Neural cell (in vitro differentiated cells): ENCODE measurements around the gene RAET1G. TPM values are rescaled to one million over a fixed set of nuclear protein-coding genes. Genes with fewer than 3 reads are reported as not detected.

ENCODE experiments used
- H2AFZ ChIP-seq: fragments of 200-600, 300-800 bp; sonication (generic), shearing (Covaris generic); 2 replicates; pipeline ENCODE4 v1.6.0; 2014; ENCODE audit warnings: low read depth, mild to moderate bottlenecking, antibody characterized with exemption, low read length, moderate library complexity
- H3F3A ChIP-seq: fragments of 200-600 bp; shearing (Covaris generic); 2 replicates; pipeline ENCODE4 v1.6.1; 2016; ENCODE audit warnings: mild to moderate bottlenecking, moderate library complexity, mixed read lengths, antibody characterized with exemption, low read length; ENCODE audit not compliant: insufficient read depth, poor library complexity, severe bottlenecking
- H3K27ac ChIP-seq: fragments of 200-600, 300-800 bp; sonication (generic), shearing (Covaris generic); 2 replicates; pipeline ENCODE4 v1.5.1; 2014; ENCODE audit warnings: mild to moderate bottlenecking, low read length, moderate library complexity
- H3K27me3 ChIP-seq: fragments of 300-800, 200-600 bp; sonication (generic), shearing (Covaris generic); 2 replicates; pipeline ENCODE4 v1.6.0; 2014; ENCODE audit warnings: mild to moderate bottlenecking, low read depth, low read length, moderate library complexity; ENCODE audit not compliant: insufficient read depth
- H3K36me3 ChIP-seq: fragments of 300-800, 200-600 bp; sonication (generic), shearing (Covaris generic); 2 replicates; pipeline ENCODE4 v1.5.1; 2014; ENCODE audit warnings: mild to moderate bottlenecking, antibody characterized with exemption, low read length, moderate library complexity; ENCODE audit not compliant: insufficient read depth
- H3K4me2 ChIP-seq: fragments of 300-800, 200-600 bp; sonication (generic), shearing (Covaris generic); 2 replicates; pipeline ENCODE4 v1.6.0; 2014; ENCODE audit warnings: mild to moderate bottlenecking, low read length
- H3K4me3 ChIP-seq: fragments of 300-800, 200-600 bp; sonication (generic), shearing (Covaris generic); 2 replicates; pipeline ENCODE4 v1.5.1; 2014; ENCODE audit warnings: mild to moderate bottlenecking, low read length, moderate library complexity
- H3K79me2 ChIP-seq: fragments of 200-600 bp; shearing (Covaris generic); replicated peaks from 2 replicates; pipeline ENCODE4 v1.6.0; 2014; ENCODE audit warnings: mild to moderate bottlenecking, low read length, moderate library complexity; ENCODE audit not compliant: insufficient read depth
- H3K9ac ChIP-seq: fragments of 300-800, 200-600 bp; sonication (generic), shearing (Covaris generic); 2 replicates; pipeline ENCODE4 v1.6.1; 2016; ENCODE audit warnings: mild to moderate bottlenecking, low read length, mixed read lengths
- H3K9me2 ChIP-seq: fragments of 200-600 bp; shearing (Covaris generic); 2 replicates; pipeline ENCODE4 v1.6.1; 2016; ENCODE audit warnings: mild to moderate bottlenecking, low read length, mixed read lengths; ENCODE audit not compliant: insufficient read depth
- H3K9me3 ChIP-seq: fragments of 200-600, 300-800 bp; sonication (generic), shearing (Covaris generic); 2 replicates; pipeline ENCODE4 v1.6.1; 2016; ENCODE audit warnings: mild to moderate bottlenecking, mixed run types, low read length, moderate library complexity, mixed read lengths
- H4K20me1 ChIP-seq: fragments of 200-600 bp; shearing (Covaris generic); 2 replicates; pipeline ENCODE4 v1.6.1; 2016; ENCODE audit warnings: mild to moderate bottlenecking, mixed run types; ENCODE audit not compliant: insufficient read depth
- EP300 ChIP-seq: fragments of 450-650 bp; conservative IDR thresholded peaks from 2 replicates; pipeline ENCODE4 v1.6.1; 2014; ENCODE audit warnings: antibody characterized with exemption, mild to moderate bottlenecking, moderate library complexity; ENCODE audit not compliant: poor library complexity, severe bottlenecking
- EZH2 ChIP-seq: fragments of 200-600, 300-800 bp; shearing (Covaris generic), sonication (generic); IDR thresholded peaks from 2 replicates; pipeline ENCODE4 v1.6.1; 2014; ENCODE audit warnings: antibody characterized with exemption, low read length, borderline replicate concordance, mild to moderate bottlenecking; ENCODE audit not compliant: insufficient read depth, poor library complexity, severe bottlenecking
- MXI1 ChIP-seq: fragments of 450-650 bp; conservative IDR thresholded peaks from 2 replicates; pipeline ENCODE4 v1.6.1; 2014; ENCODE audit warnings: antibody characterized with exemption, mild to moderate bottlenecking; ENCODE audit not compliant: poor library complexity, severe bottlenecking
- POLR2AphosphoS5 ChIP-seq: IDR thresholded peaks from 2 replicates; pipeline ENCODE4 v1.6.1; 2012
- RAD21 ChIP-seq: fragments of 450-650 bp; conservative IDR thresholded peaks from 2 replicates; pipeline ENCODE4 v1.6.1; 2014; ENCODE audit warnings: antibody characterized with exemption, mild to moderate bottlenecking, moderate library complexity
- SMC3 ChIP-seq: fragments of 450-650 bp; conservative IDR thresholded peaks from 2 replicates; pipeline ENCODE4 v1.6.1; 2014; ENCODE audit warnings: antibody characterized with exemption, mild to moderate bottlenecking, moderate library complexity; ENCODE audit not compliant: poor library complexity
- TAF1 ChIP-seq: IDR thresholded peaks from 2 replicates; pipeline ENCODE4 v1.6.1; 2012; ENCODE audit warnings: low read depth
- polyA plus RNA-seq: library from polyadenylated mRNA; depleted of rRNA; stranded (reverse); fragments of >200 nt; gene quantifications from 2 replicates; pipeline ENCODE4 v1.2.3, GENCODE V29; 2014
- TF ChIP-seq, protein P1 (sequence below): IDR thresholded peaks from 2 replicates; pipeline ENCODE4 v1.6.1; 2012; ENCODE audit warnings: borderline replicate concordance
- TF ChIP-seq, protein P2 (sequence below): fragments of 450-650 bp; IDR thresholded peaks from 2 replicates; pipeline ENCODE4 v1.5.1; 2014; ENCODE audit warnings: antibody characterized with exemption, mild to moderate bottlenecking, moderate library complexity; ENCODE audit not compliant: poor library complexity, severe bottlenecking

Gene RAET1G
- polyA plus RNA-seq, 1 donor from 2014 or later, result not detected

DNA sequence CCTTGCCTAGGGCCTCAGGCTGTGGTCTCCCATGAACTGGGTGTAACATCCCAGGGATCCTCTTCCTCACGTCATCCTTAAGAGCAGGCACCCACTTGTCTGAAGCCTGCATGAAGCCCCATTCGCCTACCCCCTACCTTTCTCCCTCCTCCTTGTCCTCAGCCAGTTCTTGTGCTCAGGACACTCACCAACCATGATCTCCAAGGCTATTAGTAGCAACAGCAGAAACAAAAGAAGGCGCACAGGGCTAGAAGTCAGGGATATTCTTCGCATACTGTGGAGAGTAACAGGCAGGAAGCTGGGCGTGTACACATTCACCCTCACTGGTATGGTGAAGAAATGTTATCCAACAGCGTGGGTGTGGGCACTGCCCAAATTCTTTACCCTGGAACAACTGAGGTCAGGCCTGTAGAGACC is 32.3 kb downstream of the RAET1G start:
- TF ChIP-seq, protein P1, sequence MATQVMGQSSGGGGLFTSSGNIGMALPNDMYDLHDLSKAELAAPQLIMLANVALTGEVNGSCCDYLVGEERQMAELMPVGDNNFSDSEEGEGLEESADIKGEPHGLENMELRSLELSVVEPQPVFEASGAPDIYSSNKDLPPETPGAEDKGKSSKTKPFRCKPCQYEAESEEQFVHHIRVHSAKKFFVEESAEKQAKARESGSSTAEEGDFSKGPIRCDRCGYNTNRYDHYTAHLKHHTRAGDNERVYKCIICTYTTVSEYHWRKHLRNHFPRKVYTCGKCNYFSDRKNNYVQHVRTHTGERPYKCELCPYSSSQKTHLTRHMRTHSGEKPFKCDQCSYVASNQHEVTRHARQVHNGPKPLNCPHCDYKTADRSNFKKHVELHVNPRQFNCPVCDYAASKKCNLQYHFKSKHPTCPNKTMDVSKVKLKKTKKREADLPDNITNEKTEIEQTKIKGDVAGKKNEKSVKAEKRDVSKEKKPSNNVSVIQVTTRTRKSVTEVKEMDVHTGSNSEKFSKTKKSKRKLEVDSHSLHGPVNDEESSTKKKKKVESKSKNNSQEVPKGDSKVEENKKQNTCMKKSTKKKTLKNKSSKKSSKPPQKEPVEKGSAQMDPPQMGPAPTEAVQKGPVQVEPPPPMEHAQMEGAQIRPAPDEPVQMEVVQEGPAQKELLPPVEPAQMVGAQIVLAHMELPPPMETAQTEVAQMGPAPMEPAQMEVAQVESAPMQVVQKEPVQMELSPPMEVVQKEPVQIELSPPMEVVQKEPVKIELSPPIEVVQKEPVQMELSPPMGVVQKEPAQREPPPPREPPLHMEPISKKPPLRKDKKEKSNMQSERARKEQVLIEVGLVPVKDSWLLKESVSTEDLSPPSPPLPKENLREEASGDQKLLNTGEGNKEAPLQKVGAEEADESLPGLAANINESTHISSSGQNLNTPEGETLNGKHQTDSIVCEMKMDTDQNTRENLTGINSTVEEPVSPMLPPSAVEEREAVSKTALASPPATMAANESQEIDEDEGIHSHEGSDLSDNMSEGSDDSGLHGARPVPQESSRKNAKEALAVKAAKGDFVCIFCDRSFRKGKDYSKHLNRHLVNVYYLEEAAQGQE, result no peak
- no peak for TF ChIP-seq EZH2
- TF ChIP-seq TAF1, result no peak
- TF ChIP-seq SMC3, result no peak
- TF ChIP-seq POLR2AphosphoS5, result no peak
- TF ChIP-seq, protein P2, sequence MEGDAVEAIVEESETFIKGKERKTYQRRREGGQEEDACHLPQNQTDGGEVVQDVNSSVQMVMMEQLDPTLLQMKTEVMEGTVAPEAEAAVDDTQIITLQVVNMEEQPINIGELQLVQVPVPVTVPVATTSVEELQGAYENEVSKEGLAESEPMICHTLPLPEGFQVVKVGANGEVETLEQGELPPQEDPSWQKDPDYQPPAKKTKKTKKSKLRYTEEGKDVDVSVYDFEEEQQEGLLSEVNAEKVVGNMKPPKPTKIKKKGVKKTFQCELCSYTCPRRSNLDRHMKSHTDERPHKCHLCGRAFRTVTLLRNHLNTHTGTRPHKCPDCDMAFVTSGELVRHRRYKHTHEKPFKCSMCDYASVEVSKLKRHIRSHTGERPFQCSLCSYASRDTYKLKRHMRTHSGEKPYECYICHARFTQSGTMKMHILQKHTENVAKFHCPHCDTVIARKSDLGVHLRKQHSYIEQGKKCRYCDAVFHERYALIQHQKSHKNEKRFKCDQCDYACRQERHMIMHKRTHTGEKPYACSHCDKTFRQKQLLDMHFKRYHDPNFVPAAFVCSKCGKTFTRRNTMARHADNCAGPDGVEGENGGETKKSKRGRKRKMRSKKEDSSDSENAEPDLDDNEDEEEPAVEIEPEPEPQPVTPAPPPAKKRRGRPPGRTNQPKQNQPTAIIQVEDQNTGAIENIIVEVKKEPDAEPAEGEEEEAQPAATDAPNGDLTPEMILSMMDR, result no peak
- TF ChIP-seq RAD21, result no peak
- TF ChIP-seq MXI1, result no peak
- TF ChIP-seq EP300, result no peak
- Histone ChIP-seq H3K27ac (no peak overlapping the region), H3K9me3 (no peaks in the 10 kb centered on the region), H3K4me3 (no peak overlapping the region), H3K36me3 (no peaks in the 10 kb centered on the region), H3K9me2 (no peaks in the 10 kb centered on the region), H3K79me2 (no peaks in the 10 kb centered on the region), H2AFZ (no peak overlapping the region), H3F3A (no peaks in the 10 kb centered on the region), H4K20me1 (no peaks in the 10 kb centered on the region), H3K9ac (no peak overlapping the region), H3K4me2 (no peak overlapping the region), H3K27me3 (no peaks in the 10 kb centered on the region)

DNA sequence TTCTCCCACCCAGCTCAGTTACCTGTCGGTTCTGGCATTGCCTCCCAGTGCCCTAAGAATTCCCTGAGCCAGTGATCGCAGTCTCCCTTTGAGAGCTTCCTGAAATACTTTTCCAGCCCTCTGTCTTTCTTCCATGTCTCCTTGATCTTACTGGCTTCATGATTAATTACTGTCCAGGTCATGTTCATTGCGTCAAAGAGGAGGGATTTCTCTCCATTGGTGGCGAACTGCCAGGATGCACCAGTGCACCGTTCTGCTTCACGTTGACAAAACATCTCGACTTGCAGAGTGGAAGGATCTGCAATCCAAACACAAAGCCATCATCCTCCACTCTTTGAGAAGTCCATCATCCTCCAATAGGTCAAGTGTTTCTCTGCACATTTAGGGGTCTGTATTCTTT is 33.6 kb downstream of the RAET1G start:
- Histone ChIP-seq H3K36me3 (no peaks in the 10 kb centered on the region), H3K9ac (no peak overlapping the region), H3F3A (no peaks in the 10 kb centered on the region), H3K4me2 (no peak overlapping the region), H3K79me2 (no peaks in the 10 kb centered on the region), H3K9me2 (no peaks in the 10 kb centered on the region), H4K20me1 (no peaks in the 10 kb centered on the region), H2AFZ (no peak overlapping the region), H3K27ac (no peak overlapping the region), H3K27me3 (no peaks in the 10 kb centered on the region), H3K4me3 (no peak overlapping the region), H3K9me3 (no peaks in the 10 kb centered on the region)
- TF ChIP-seq RAD21, result no peak
- no peak for TF ChIP-seq POLR2AphosphoS5
- no peak for TF ChIP-seq EZH2
- TF ChIP-seq, protein P1, result no peak
